Endodermal cell (in vitro differentiated cells): ENCODE data around the gene IQGAP2. TPM values are rescaled to one million over a fixed set of nuclear protein-coding genes. Genes with fewer than 3 reads are reported as not detected.

Experiments used
- DNase-seq: peaks from one replicate; pipeline ENCODE4 v3.0.0-alpha.2; 2017
- H3K27ac ChIP-seq: 2 replicates; pipeline ENCODE4 v1.5.1; 2013; ENCODE audit warnings: mild to moderate bottlenecking, low read depth, low read length, moderate library complexity
- H3K27me3 ChIP-seq: 2 replicates; pipeline ENCODE4 v1.6.1; 2013; ENCODE audit warnings: mild to moderate bottlenecking, low read length, moderate library complexity; ENCODE audit not compliant: insufficient read depth, control insufficient read depth, poor library complexity, severe bottlenecking
- H3K36me3 ChIP-seq: 2 replicates; pipeline ENCODE4 v1.7.0; 2013; ENCODE audit warnings: mild to moderate bottlenecking, low read length, moderate library complexity; ENCODE audit not compliant: control insufficient read depth, insufficient read depth
- H3K4me1 ChIP-seq: one replicate; pipeline ENCODE4 v1.7.0; 2013; ENCODE audit warnings: low read length; ENCODE audit not compliant: control insufficient read depth, insufficient read depth
- H3K4me3 ChIP-seq: 2 replicates; pipeline ENCODE4 v1.5.1; 2013; ENCODE audit warnings: mild to moderate bottlenecking, low read length, moderate library complexity
- H3K9ac ChIP-seq: 2 replicates; pipeline ENCODE4 v1.6.1; 2013; ENCODE audit warnings: mild to moderate bottlenecking, low read length, moderate library complexity; ENCODE audit not compliant: poor library complexity, severe bottlenecking; ENCODE audit errors: extremely low read depth
- H3K9me3 ChIP-seq: 2 replicates; pipeline ENCODE4 v1.6.1; 2013; ENCODE audit warnings: mild to moderate bottlenecking, low read length, moderate library complexity; ENCODE audit not compliant: control insufficient read depth
- H3K27ac Mint-ChIP-seq: 2 replicates; pipeline ENCODE4 v1.8.0; 2020; ENCODE audit warnings: mixed read lengths
- H3K27me3 Mint-ChIP-seq: 2 replicates; pipeline ENCODE4 v1.8.0; 2021; ENCODE audit warnings: mild to moderate bottlenecking, mixed read lengths; ENCODE audit not compliant: insufficient read depth
- H3K36me3 Mint-ChIP-seq: 2 replicates; pipeline ENCODE4 v1.8.0; 2020; ENCODE audit warnings: low read depth, mixed read lengths
- H3K4me1 Mint-ChIP-seq: 2 replicates; pipeline ENCODE4 v1.8.0; 2020; ENCODE audit warnings: mixed read lengths
- H3K4me3 Mint-ChIP-seq: 2 replicates; pipeline ENCODE4 v1.8.0; 2020; ENCODE audit warnings: mild to moderate bottlenecking, moderate library complexity, mixed read lengths
- H3K9me3 Mint-ChIP-seq: 2 replicates; pipeline ENCODE4 v1.8.0; 2020; ENCODE audit warnings: mild to moderate bottlenecking, mixed read lengths
- CTCF ChIP-seq: fragments of 200-600 bp; sonication (generic); conservative IDR thresholded peaks from 2 replicates; pipeline ENCODE4 v1.5.0; 2021; ENCODE audit warnings: antibody characterized with exemption, mild to moderate bottlenecking
- WGBS, 2 experiments: methylation state at CpG; one replicate each; pipeline versions ENCODE4 v1.1.5 to v1.1.7; 2013; ENCODE audit warnings: missing lambda C conversion rate in 2 of 2, mixed read lengths in 1 of 2; ENCODE audit not compliant: insufficient coverage in 1 of 2, insufficient read length in 1 of 2; 5-methylcytosine and 5-hydroxymethylcytosine counted together
- total RNA-seq, 2 donors: library from RNA; stranded (reverse); fragmentation: NEBNext Ultra II Directional in 1 of 2; extraction: Animal tissue kit (Norgen Biotek cat#: 25700) in 1 of 2; gene quantifications; 2 replicates in 1 of 2; 3 replicates in 1 of 2; pipeline ENCODE4 v1.2.1, GENCODE V29; 2021

IQGAP2 gene
- total RNA-seq, 2 donors from 2014 or later = 8.3 to 19.4 TPM

GRCh38 chr5:76443066-76443800 is 40.1 kb downstream of the IQGAP2 start:
- Histone ChIP-seq H3K9me3 (peaks cover 4% of the 10 kb centered on the region), H3K36me3 (no peaks in the 10 kb centered on the region), H3K27ac (no peak overlapping the region), H3K27me3 (no peaks in the 10 kb centered on the region), H3K9ac (no peak overlapping the region), H3K4me1 (no peaks in the 10 kb centered on the region), H3K4me3 (no peak overlapping the region)
- no peak overlapping the region for H3K27ac Mint-ChIP-seq
- DNase-seq = no peak
- no peaks in the 10 kb centered on the region for H3K36me3 Mint-ChIP-seq
- H3K9me3 Mint-ChIP-seq = peaks cover 7% of the 10 kb centered on the region
- H3K27me3 Mint-ChIP-seq = no peaks in the 10 kb centered on the region
- WGBS, 2 experiments = 96% methylated on average over 4 of the region's 4 CpGs; no CpG with 5 or more reads in 1 of the 2 experiments
- no peak overlapping the region for H3K4me3 Mint-ChIP-seq
- no peak for TF ChIP-seq CTCF
- peaks cover 18% of the 10 kb centered on the region for H3K4me1 Mint-ChIP-seq

- H3K9ac ChIP-seq = no peak overlapping the region
- no peak for DNase-seq
- H3K27me3 Mint-ChIP-seq = peaks cover under 1% of the 10 kb centered on the region
- no peaks in the 10 kb centered on the region for H3K4me1 ChIP-seq
- no peak overlapping the region for H3K27ac Mint-ChIP-seq
- 82 to 88% methylated on average over 2 to 4 of the region's 4 CpGs for WGBS, 2 experiments
- no peak overlapping the region for H3K4me3 ChIP-seq
- peaks cover under 1% of the 10 kb centered on the region for H3K9me3 ChIP-seq
- no peaks in the 10 kb centered on the region for H3K36me3 ChIP-seq
- H3K4me3 Mint-ChIP-seq = no peak overlapping the region
- H3K36me3 Mint-ChIP-seq = no peaks in the 10 kb centered on the region
- no peaks in the 10 kb centered on the region for H3K27me3 ChIP-seq
- no peak overlapping the region for H3K27ac ChIP-seq
- peaks cover 18% of the 10 kb centered on the region for H3K4me1 Mint-ChIP-seq
- peaks cover under 1% of the 10 kb centered on the region for H3K9me3 Mint-ChIP-seq
- no peak for TF ChIP-seq CTCF
Measured at GRCh38 chr5:76445063-76445462, 42.0 kb downstream of the IQGAP2 start.

DNA sequence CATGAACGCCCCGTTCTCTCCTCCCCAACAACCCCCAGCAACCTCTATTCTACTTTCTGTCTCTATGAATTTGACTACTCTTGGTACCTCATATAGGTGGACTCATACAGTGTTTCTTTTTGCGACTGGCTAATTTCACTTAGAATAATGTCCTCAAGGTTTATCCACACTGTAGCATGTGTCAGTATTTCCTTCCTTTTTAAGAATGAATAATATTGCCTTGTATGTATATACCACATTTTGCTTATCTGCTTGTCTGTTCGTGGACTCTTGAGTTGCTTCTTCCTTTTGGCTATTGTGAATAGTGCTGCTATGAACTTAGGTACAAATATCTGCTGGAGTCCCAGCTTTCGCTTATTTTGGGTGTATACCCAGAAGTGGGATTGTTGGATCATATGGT is 42.7 kb downstream of the IQGAP2 start:
- H3K9ac ChIP-seq = no peak overlapping the region
- H3K4me1 Mint-ChIP-seq = peaks cover 18% of the 10 kb centered on the region
- H3K36me3 ChIP-seq = no peaks in the 10 kb centered on the region
- no peaks in the 10 kb centered on the region for H3K4me1 ChIP-seq
- no peak for DNase-seq
- H3K9me3 ChIP-seq = no peaks in the 10 kb centered on the region
- H3K27me3 ChIP-seq = no peaks in the 10 kb centered on the region
- H3K4me3 ChIP-seq = no peak overlapping the region
- no peaks in the 10 kb centered on the region for H3K9me3 Mint-ChIP-seq
- no peak overlapping the region for H3K27ac ChIP-seq
- no peak overlapping the region for H3K27ac Mint-ChIP-seq
- no peak overlapping the region for H3K4me3 Mint-ChIP-seq
- no peak for TF ChIP-seq CTCF
- H3K36me3 Mint-ChIP-seq = no peaks in the 10 kb centered on the region
- peaks cover 2% of the 10 kb centered on the region for H3K27me3 Mint-ChIP-seq
- WGBS, 2 experiments = 95 to 100% methylated on average over 2 to 5 of the region's 5 CpGs
